K562 (cell line): ENCODE data around the gene ACACB. TPM values are rescaled to one million over a fixed set of nuclear protein-coding genes. Genes with fewer than 3 reads are reported as not detected.

ENCODE experiments used
- ATAC-seq: fragments of 200-7000 bp; cut with Tn5 transposase; 3 replicates; pipeline ENCODE4 v1.9.1; 2020; ENCODE audit warnings: moderate library complexity
- BruUV-seq: library from RNA; stranded (reverse); fragments of 400-500 nt; replicated peaks from 2 replicates; lab custom pipeline; 2021; lab: Mats Ljungman, UMichigan
- CTCF ChIA-PET: fragments of 300-600 bp; formaldehyde crosslinking; extraction: SDS; loops from one replicate; lab custom pipeline; 2021; ENCODE audit warnings: low intra/inter-chr PET ratio; lab: Yijun Ruan, JAX
- POLR2A ChIA-PET: fragments of 300-600, 350-650 bp; sonication (Branson Sonifier 250); formaldehyde crosslinking; extraction: SDS; loops from one replicate; lab custom pipeline; 2021; ENCODE audit warnings: antibody characterized with exemption, inconsistent platforms; lab: Yijun Ruan, JAX
- DNase-seq, 4 experiments: peaks; one replicate each; pipeline versions ENCODE4 v3.0.0 to v3.0.0-alpha.2; 2011 to 2018; ENCODE audit warnings: low spot score in 3 of 4, mixed read lengths in 3 of 4; ENCODE audit errors: extremely low read depth in 1 of 4
- FAIRE-seq: peaks from 2 replicates; lab custom pipeline; 2011; peaks lifted over from hg19 to GRCh38; lab: Jason Lieb, UNC
- H2AFZ ChIP-seq: 2 replicates; pipeline ENCODE4 v1.6.0; 2011; ENCODE audit warnings: low read depth, low read length, control low read depth, inconsistent platforms
- H3K27ac ChIP-seq: fragments of 200-600 bp; 3 replicates; pipeline ENCODE4 v1.8.0; 2011; ENCODE audit warnings: low read depth, mild to moderate bottlenecking, control low read depth, inconsistent platforms, low read length, moderate library complexity, mixed read lengths; ENCODE audit errors: extremely low read depth
- H3K27me3 ChIP-seq, 2 experiments: fragments of 300-600 bp in 1 of 2; 2 replicates in 1 of 2; 3 replicates in 1 of 2; pipeline versions ENCODE4 v1.6.0 to v1.8.0; 2011; ENCODE audit warnings: inconsistent platforms in 2 of 2, low read length in 2 of 2, mild to moderate bottlenecking in 1 of 2, mixed read lengths in 1 of 2, moderate library complexity in 1 of 2; ENCODE audit not compliant: control insufficient read depth in 2 of 2, insufficient read depth in 2 of 2
- H3K36me3 ChIP-seq: fragments of 300-600 bp; 3 replicates; pipeline ENCODE4 v1.8.0; 2011; ENCODE audit warnings: mild to moderate bottlenecking, low read length, inconsistent platforms; ENCODE audit not compliant: control insufficient read depth, insufficient read depth
- H3K4me1 ChIP-seq, 2 experiments: fragments of 200-600 bp in 1 of 2; replicated peaks in 1 of 2; 2 replicates in 1 of 2; 3 replicates in 1 of 2; pipeline versions ENCODE4 v1.5.1 to v1.8.0; 2011; ENCODE audit warnings: inconsistent platforms in 2 of 2, low read length in 2 of 2, mild to moderate bottlenecking in 1 of 2, mixed read lengths in 1 of 2, moderate library complexity in 1 of 2; ENCODE audit not compliant: control insufficient read depth in 2 of 2, insufficient read depth in 2 of 2
- H3K4me2 ChIP-seq: 2 replicates; pipeline ENCODE4 v1.6.1; 2011; ENCODE audit warnings: low read length, control low read depth, inconsistent platforms, mixed read lengths; ENCODE audit not compliant: insufficient read depth
- H3K4me3 ChIP-seq: fragments of 200-600 bp; sonication (generic), shearing (Covaris generic); 2 replicates; pipeline ENCODE4 v1.5.1; 2016; ENCODE audit warnings: control low read depth, inconsistent platforms
- H3K79me2 ChIP-seq: fragments of 200-600 bp; 3 replicates; pipeline ENCODE4 v1.8.0; 2011; ENCODE audit warnings: low read length, inconsistent platforms; ENCODE audit not compliant: control insufficient read depth, insufficient read depth
- H3K9ac ChIP-seq, 2 experiments: 2 replicates each; pipeline versions ENCODE4 v1.6.0 to v1.6.1; 2011; ENCODE audit warnings: low read depth in 2 of 2, low read length in 2 of 2, control low read depth in 1 of 2, inconsistent platforms in 1 of 2, mild to moderate bottlenecking in 1 of 2, mixed read lengths in 1 of 2; ENCODE audit not compliant: insufficient read depth in 1 of 2
- H3K9me1 ChIP-seq: one replicate; pipeline ENCODE4 v1.6.0; 2011; ENCODE audit warnings: inconsistent platforms, mild to moderate bottlenecking, low read length, moderate library complexity; ENCODE audit not compliant: control insufficient read depth, insufficient read depth
- H3K9me3 ChIP-seq: replicated peaks from 2 replicates; pipeline ENCODE4 v1.5.1; 2011; ENCODE audit warnings: low read depth, low read length, inconsistent platforms; ENCODE audit not compliant: control insufficient read depth, insufficient read depth
- H4K20me1 ChIP-seq: replicated peaks from 2 replicates; pipeline ENCODE4 v1.6.1; 2011; ENCODE audit warnings: low read length, inconsistent platforms, mixed read lengths; ENCODE audit not compliant: control insufficient read depth, insufficient read depth
- FOXK2 ChIP-seq, 2 experiments: fragments of 450-650 bp; IDR thresholded peaks in 1 of 2; conservative IDR thresholded peaks in 1 of 2; 2 replicates each; pipeline ENCODE4 v1.6.1; 2016; ENCODE audit warnings: low read depth in 2 of 2, mild to moderate bottlenecking in 1 of 2
- HEY1 ChIP-seq: fragments of 250-450 bp; sonication (Bioruptor Pico); IDR thresholded peaks from 2 replicates; pipeline ENCODE4 v1.5.0; 2020; ENCODE audit warnings: mild to moderate bottlenecking, moderate library complexity, borderline replicate concordance
- IFI16 ChIP-seq: fragments of 250-450 bp; sonication (Bioruptor Pico); IDR thresholded peaks from 2 replicates; pipeline ENCODE4 v2.1.2; 2022; ENCODE audit warnings: mild to moderate bottlenecking, inconsistent platforms
- RAD21 ChIP-seq, 2 experiments: fragments of 250-450 bp in 1 of 2; fragments of 450-650 bp in 1 of 2; sonication (Bioruptor Pico) in 1 of 2; formaldehyde crosslinking in 1 of 2; IDR thresholded peaks in 1 of 2; conservative IDR thresholded peaks in 1 of 2; 2 replicates each; pipeline versions ENCODE4 v1.4.0 to v1.8.0; 2020 to 2022; ENCODE audit warnings: mild to moderate bottlenecking in 2 of 2, moderate library complexity in 1 of 2
- REST ChIP-seq, 2 experiments: fragments of 450-650 bp; formaldehyde crosslinking in 1 of 2; IDR thresholded peaks; 2 replicates each; pipeline versions ENCODE4 v1.4.0 to v1.6.1; 2014 to 2020; ENCODE audit warnings: mild to moderate bottlenecking in 2 of 2, borderline replicate concordance in 1 of 2, low read depth in 1 of 2
- SETDB1 ChIP-seq: IDR thresholded peaks from one replicate; pipeline ENCODE4 v1.6.1; 2012; ENCODE audit warnings: low read length, control low read depth, inconsistent platforms
- SMC3 ChIP-seq: conservative IDR thresholded peaks from 2 replicates; pipeline ENCODE4 v1.6.1; 2011; ENCODE audit warnings: low read depth, low read length, improper control_type of control experiment; ENCODE audit not compliant: insufficient read depth
- TCF7 ChIP-seq: sonication (generic); IDR thresholded peaks from 2 replicates; pipeline ENCODE4 v1.6.1; 2016; ENCODE audit warnings: antibody characterized with exemption, borderline replicate concordance
- whole genome bisulfite sequencing: fragments of 100-300 bp; shearing (Covaris generic); methylation state at CpG from one replicate; pipeline ENCODE4 v1.1.6; 2016; ENCODE audit warnings: low coverage, mixed read lengths; ENCODE audit not compliant: insufficient coverage; ENCODE audit errors: missing lambda C conversion rate; 5-methylcytosine and 5-hydroxymethylcytosine counted together
- in situ Hi-C: fragments of 300-500 bp; cut with MboI; formaldehyde crosslinking; loops from 4 replicates; pipeline ENCODE4 v1.15.0; 2018; ENCODE audit warnings: inconsistent platforms, mixed read lengths
- intact Hi-C: fragments of 100-400 bp; cut with micrococcal nuclease; formaldehyde crosslinking; loops from 2 replicates; pipeline ENCODE4 v1.14.2; 2022
- polyA plus RNA-seq, 8 experiments: library from polyadenylated mRNA; depleted of rRNA in 4 of 8; stranded (reverse) in 5 of 8; unstranded in 3 of 8; fragments of >200 nt; fragmentation: Nextera tagmentation in 2 of 8; fragmentation: Illumina TruSeq in 1 of 8; extraction: Ambion mirVana in 2 of 8; extraction: Trizol in 1 of 8; gene quantifications; 2 replicates each; pipeline versions ENCODE4 v1.2.1 to v1.2.3, GENCODE V29; 2011 to 2014; ENCODE audit warnings: inconsistent platforms in 1 of 8, missing spikeins in 1 of 8
- total RNA-seq, 7 experiments: library from RNA; depleted of rRNA in 6 of 7; stranded (reverse); fragments of >200 nt in 6 of 7; fragmentation: Illumina TruSeq in 2 of 7; extraction: Trizol in 2 of 7; gene quantifications; 2 replicates each; pipeline versions ENCODE4 v1.2.1 to v1.2.3, GENCODE V29; 2011 to 2021; ENCODE audit warnings: low replicate concordance in 1 of 7
- TF ChIP-seq, protein P1 (sequence below), 3 experiments: IDR thresholded peaks in 2 of 3; conservative IDR thresholded peaks in 1 of 3; 2 replicates each; pipeline ENCODE4 v1.5.1; 2011 to 2012; ENCODE audit warnings: low read length in 3 of 3, mild to moderate bottlenecking in 3 of 3, control low read depth in 2 of 3, improper control_type of control experiment in 1 of 3, inconsistent platforms in 1 of 3, low read depth in 1 of 3, mixed read lengths in 1 of 3, moderate library complexity in 1 of 3; ENCODE audit not compliant: insufficient read depth in 2 of 3

ACACB gene
- total and polyA plus RNA-seq, 9 of the 15 experiments (the other 6 are each of a cell fraction or from before 2014, with no cell fraction given), result 0.10 to 2.5 (median 0.83) TPM

GRCh38 chr12:109134186-109134917 is 18.0 kb downstream of the ACACB start:
- H3K27ac ChIP-seq, result no peak overlapping the region
- peaks cover 21 to 37% of the 10 kb centered on the region in 2 experiments; a peak in 4 of 5 replicates for H3K27me3 ChIP-seq
- no peaks in the 10 kb centered on the region for H3K9me1 ChIP-seq
- FAIRE-seq (peak; percentile 69), DNase-seq (peak; percentile 45 to 65 (median 51)), ATAC-seq (peak; percentile 87)
- CTCF ChIA-PET, result interaction anchor here (0.8 to 1.6 kb wide), 3 partner anchors 121 to 259 kb away, joined by 3 to 5 read pairs (median 4); no protein-coding TSS in a partner anchor
- intact Hi-C loops, result loop anchor here (5.0 to 10.0 kb wide), 2 partner anchors 123 to 250 kb away; no protein-coding TSS in a partner anchor
- no peak overlapping the region for H3K9ac ChIP-seq
- H3K79me2 ChIP-seq, result no peaks in the 10 kb centered on the region
- no TSS peak for BruUV-seq
- H3K36me3 ChIP-seq, result no peaks in the 10 kb centered on the region
- in situ Hi-C loops, result no loop called here
- H4K20me1 ChIP-seq, result peaks cover 6% of the 10 kb centered on the region; the same call in 1 of the 2 replicates
- POLR2A ChIA-PET, result interaction anchor here (0.6 kb wide), 1 partner anchor 26 kb away, joined by 3 read pairs; no protein-coding TSS in a partner anchor
- no peak overlapping the region for H3K4me2 ChIP-seq
- no peak overlapping the region for H2AFZ ChIP-seq
- 5% methylated on average over 6 of the region's 6 CpGs for WGBS
- no peak overlapping the region for H3K4me3 ChIP-seq
- H3K4me1 ChIP-seq, result no peaks in the 10 kb centered on the region; a peak in 3 of 5 replicates
- H3K9me3 ChIP-seq, result peaks cover 4% of the 10 kb centered on the region; the same call in 1 of the 2 replicates
- TF ChIP-seq REST (IDR thresholded peaks at IDR 0.05; ENCODE audit: borderline replicate concordance) (peak; percentile 46; the same call in 1 of the 2 replicates), REST (CRISPR knock-in tag; IDR thresholded peaks at IDR 0.05; ENCODE audit: low read depth) (no peak), TCF7 (no peak), FOXK2 (conservative IDR thresholded peaks at IDR 0.05 in 1 of 2, IDR thresholded peaks at IDR 0.05 in 1 of 2; ENCODE audit: low read depth in 2 of 2) (no peak), RAD21 (CRISPR knock-in tag; conservative IDR thresholded peaks at IDR 0.05 in 1 of 2, IDR thresholded peaks at IDR 0.05 in 1 of 2) (peak; percentile 25 to 68), SMC3 (0 out of 2 replicates have a peak, but pooled peaks have one; percentile 30), HEY1 (CRISPR knock-in tag) (no peak), IFI16 (no peak), SETDB1 (no peak)
- TF ChIP-seq, protein P1, sequence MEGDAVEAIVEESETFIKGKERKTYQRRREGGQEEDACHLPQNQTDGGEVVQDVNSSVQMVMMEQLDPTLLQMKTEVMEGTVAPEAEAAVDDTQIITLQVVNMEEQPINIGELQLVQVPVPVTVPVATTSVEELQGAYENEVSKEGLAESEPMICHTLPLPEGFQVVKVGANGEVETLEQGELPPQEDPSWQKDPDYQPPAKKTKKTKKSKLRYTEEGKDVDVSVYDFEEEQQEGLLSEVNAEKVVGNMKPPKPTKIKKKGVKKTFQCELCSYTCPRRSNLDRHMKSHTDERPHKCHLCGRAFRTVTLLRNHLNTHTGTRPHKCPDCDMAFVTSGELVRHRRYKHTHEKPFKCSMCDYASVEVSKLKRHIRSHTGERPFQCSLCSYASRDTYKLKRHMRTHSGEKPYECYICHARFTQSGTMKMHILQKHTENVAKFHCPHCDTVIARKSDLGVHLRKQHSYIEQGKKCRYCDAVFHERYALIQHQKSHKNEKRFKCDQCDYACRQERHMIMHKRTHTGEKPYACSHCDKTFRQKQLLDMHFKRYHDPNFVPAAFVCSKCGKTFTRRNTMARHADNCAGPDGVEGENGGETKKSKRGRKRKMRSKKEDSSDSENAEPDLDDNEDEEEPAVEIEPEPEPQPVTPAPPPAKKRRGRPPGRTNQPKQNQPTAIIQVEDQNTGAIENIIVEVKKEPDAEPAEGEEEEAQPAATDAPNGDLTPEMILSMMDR (IDR thresholded peaks at IDR 0.05 in 2 of 3, conservative IDR thresholded peaks at IDR 0.05 in 1 of 3; ENCODE audit: insufficient read depth in 2 of 3, low read depth in 1 of 3, low read length in 3 of 3), result peak; percentile 62 to 79 (median 68)
